Measurements from ENCODE around the gene DLK2.

DNA sequence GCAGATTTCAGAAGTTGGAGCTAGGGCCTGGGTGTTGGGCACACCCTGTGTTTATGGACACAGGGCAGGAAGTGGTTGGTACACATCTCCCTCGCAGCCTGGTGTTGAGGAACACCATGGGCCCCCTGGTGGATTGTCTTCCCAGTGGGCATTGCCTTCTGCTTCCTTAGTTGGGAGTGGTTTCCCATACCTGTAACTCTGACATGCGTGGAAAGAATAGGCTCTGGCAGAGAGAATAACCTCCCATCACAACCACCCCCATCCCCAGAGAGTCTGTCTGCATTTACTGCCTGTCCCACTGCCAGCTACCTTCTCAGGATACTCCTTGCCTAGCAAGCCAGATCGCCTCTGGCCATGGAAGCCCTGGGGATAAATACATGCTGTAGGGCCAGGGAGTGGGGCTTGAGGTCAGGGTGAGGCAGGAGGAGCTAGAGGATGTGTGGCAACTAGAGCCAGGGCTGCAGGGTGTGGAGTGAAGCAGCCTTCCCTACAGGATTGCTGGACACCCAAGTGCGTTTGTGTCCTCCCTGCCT is 40.1 kb upstream of the DLK2 start:
- TF ChIP-seq, protein P1, sequence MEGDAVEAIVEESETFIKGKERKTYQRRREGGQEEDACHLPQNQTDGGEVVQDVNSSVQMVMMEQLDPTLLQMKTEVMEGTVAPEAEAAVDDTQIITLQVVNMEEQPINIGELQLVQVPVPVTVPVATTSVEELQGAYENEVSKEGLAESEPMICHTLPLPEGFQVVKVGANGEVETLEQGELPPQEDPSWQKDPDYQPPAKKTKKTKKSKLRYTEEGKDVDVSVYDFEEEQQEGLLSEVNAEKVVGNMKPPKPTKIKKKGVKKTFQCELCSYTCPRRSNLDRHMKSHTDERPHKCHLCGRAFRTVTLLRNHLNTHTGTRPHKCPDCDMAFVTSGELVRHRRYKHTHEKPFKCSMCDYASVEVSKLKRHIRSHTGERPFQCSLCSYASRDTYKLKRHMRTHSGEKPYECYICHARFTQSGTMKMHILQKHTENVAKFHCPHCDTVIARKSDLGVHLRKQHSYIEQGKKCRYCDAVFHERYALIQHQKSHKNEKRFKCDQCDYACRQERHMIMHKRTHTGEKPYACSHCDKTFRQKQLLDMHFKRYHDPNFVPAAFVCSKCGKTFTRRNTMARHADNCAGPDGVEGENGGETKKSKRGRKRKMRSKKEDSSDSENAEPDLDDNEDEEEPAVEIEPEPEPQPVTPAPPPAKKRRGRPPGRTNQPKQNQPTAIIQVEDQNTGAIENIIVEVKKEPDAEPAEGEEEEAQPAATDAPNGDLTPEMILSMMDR (IDR thresholded peaks at IDR 0.05 in 4 of 5, conservative IDR thresholded peaks at IDR 0.05 in 1 of 5) = no peak
- no peak for TF ChIP-seq POLR2A (IDR thresholded peaks at IDR 0.05)
